Measurements from ENCODE around the gene SORBS1.
A peak's percentile ranks its signal among the peaks of the same experiment; 100 is the strongest.

SORBS1 gene

GRCh38 chr10:95511314-95511713 lies 49.9 kb downstream of the SORBS1 start:
- DNase-seq, result no peak

- no peak for DNase-seq
Measured at GRCh38 chr10:95509251-95509650, 51.9 kb downstream of the SORBS1 start.

DNA sequence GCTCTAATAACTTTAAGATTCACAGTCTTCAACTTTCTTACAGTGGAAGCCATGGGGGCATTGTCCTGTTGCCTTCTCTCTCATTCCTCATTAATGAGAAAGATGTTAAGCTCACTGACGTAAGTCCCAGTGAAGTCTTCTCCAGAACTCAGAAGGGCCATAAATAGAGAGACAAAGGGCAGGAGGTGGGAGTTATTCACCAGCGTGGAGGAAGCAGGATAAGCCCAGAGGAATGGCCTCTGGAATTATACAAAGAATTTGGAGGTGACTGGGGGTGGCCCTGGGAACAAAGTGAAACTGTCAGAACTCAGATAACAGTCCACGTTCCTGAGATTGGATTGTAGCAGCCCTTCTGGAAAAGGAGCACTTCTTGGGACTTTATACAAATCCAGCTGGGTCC lies 52.4 kb downstream of the SORBS1 start:
- no peak for DNase-seq

GRCh38 chr10:95506056-95506737 lies 55.0 kb downstream of the SORBS1 start:
- DNase-seq, result no peak

DNA sequence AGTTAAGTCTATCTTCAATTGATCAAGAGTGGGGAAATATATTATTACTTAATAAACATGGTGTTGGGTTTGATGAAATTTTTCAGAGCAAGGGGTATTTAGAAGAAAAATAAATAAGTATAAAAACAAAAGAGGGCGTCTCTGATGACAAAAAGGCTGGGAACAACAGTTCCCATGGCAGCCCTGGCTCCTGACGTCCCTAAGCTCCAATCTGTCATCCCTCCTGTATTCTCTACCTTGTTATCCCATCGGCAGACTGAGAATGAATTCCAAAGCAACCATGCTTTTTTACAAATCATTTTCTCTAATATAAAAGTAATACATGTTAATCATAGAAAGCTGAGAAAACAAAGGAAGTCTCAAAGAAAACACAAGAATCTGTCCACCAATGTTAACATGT lies 55.5 kb downstream of the SORBS1 start:
- no peak for DNase-seq

DNA sequence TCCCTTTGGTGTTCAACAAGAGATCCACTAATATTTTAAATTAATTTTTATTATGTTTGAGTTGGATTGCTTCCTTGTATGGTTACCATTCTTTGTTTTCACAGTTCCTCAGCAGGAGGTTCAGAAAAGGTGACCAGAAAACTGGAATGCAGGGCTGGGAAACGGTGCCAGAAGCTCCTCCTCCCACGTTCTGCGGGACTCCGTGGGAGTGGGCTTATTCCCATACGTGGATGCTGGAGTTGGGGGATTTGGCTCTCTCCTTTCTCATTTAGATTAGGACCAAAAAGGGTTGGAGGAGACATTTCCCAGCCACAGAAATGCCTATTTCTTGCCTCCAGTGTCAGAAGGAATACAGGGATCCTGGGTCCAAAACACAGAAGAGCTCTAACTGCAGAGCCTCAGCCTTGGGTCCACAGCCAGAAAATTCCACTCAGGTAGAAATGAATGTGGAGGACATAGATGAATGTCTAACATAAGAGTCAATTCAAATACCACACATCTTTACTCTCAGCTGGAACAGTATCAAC lies 56.0 kb downstream of the SORBS1 start:
- DNase-seq, result no peak

DNA sequence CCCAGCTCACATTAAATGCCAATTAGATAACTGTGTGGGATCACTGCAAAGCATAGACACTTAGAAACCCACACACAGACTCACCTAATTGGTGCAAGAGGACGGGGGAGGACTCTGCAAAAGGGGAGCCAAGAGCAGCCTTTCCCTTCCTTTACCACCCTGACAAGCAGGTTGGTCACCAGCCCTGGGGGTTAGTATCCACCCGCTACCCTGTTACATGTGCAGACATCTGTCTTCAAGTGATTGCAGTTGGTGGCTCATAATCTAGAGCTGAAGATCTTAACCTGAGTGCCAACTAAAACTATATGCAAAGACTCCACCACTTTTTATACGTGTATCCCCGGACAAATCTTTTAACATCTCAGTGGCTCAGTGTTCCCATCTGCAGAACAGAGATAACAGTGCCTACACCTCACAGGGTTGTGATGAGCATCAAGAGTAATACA lies 56.9 kb downstream of the SORBS1 start:
- no peak for DNase-seq

DNA sequence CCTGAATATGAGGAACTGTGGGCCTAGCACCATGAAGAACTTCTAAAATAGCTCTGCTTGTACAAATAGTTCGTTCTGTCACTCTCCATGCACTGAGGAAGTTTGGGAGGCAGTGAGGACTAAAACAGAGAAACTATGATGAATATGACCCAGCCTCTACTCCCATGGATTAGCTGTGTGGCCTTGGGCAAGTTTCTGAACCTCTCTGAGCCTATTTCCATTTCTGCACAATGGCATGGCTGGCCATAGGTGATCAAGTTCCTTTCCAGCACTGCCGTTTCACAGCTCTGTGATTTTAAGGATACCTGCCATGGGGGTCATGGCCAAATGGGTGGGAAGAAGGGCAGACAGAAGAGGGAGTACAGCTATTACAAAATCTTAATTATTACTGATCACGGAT lies 57.6 kb downstream of the SORBS1 start:
- no peak for DNase-seq

GRCh38 chr10:95503001-95503400 lies 58.2 kb downstream of the SORBS1 start:
- DNase-seq, result no peak

DNA sequence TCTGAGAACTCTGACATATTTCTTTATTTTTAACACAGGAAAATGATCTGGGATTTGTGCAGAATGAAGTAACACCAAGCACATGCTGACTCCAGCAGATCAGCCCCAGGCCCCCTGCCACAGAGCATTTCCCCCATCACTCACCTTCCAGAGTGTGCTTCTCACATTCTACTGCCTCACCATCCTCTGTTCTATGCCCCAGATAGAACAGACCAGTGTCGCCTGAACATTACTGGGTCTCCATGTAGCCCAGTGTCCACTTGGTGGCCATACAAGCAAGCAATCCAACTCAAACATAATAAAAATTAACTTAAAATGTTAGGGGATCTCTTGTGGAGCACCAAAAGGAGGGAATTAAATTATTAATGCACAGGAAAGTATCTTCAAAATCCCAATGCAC lies 58.8 kb downstream of the SORBS1 start:
- DNase-seq, result no peak

GRCh38 chr10:95501203-95502094 lies 59.7 kb downstream of the SORBS1 start:
- DNase-seq, result no peak

GRCh38 chr10:95500649-95501048 lies 60.5 kb downstream of the SORBS1 start:
- peak; percentile 51 to 84 for DNase-seq

DNA sequence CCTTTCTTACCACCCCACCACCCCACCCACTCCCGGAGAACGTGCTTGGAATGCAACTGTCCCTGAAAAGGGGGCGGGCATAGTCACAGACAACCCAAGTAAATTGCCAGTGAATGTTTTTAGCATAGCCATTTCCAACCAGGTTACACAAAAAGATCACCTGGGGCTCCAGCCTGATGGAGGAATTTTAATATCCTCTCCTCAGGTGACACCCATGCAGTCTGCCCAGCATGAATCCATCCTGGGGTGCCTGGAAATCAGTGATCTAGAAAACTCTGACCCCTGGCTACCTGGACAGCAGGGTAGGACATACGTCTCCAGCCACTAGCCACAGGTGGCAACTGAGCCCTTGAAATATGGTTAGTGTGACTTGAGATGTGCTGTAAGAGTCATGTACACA lies 61.1 kb downstream of the SORBS1 start:
- DNase-seq, result peak in 1 of 2 experiments; percentile 31

- no peak for DNase-seq
Measured at GRCh38 chr10:95499482-95499989, 61.6 kb downstream of the SORBS1 start.

- no peak for DNase-seq
Measured at GRCh38 chr10:95496951-95497350, 64.2 kb downstream of the SORBS1 start.

DNA sequence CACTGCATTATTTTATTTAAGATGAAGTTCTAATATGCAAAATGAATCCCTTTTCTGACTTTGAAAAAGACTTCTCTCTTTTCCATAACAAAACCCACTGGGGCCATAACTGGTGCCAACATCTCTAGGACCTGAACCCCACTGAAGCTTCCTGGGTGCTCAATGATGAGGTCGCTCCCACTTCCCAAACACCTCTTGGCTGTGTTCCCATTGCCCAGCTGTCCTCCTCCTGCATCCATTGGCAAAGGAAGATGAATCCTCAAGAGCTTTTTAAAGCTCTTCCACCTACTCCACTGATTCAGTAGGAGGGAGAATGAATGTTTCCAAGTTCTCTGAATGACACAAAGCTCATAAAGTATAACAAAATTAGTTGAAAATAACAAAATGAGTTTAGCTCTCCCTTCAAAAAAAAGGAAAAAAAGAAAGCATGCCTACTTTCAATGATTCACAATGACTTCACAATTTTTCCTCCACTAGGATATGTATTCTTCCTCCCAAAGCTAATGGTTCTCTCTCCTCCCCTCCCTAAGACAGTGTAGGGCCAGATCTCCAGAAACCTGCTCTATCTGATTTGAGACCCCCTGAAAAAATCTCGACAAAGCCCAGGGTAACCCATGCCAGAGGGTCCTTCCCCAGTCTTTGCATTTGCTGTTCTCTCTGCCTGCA lies 64.8 kb downstream of the SORBS1 start:
- no peak for DNase-seq

- no peak for DNase-seq
Measured at GRCh38 chr10:95493862-95494261, 67.3 kb downstream of the SORBS1 start.

GRCh38 chr10:95487994-95488393 lies 73.2 kb downstream of the SORBS1 start:
- DNase-seq, result no peak

GRCh38 chr10:95485056-95485844 lies 75.9 kb downstream of the SORBS1 start:
- DNase-seq, result no peak

GRCh38 chr10:95482501-95483233 lies 78.5 kb downstream of the SORBS1 start:
- DNase-seq, result no peak

GRCh38 chr10:95480901-95481491 lies 80.2 kb downstream of the SORBS1 start:
- no peak for DNase-seq
